ENCODE results near the gene DUSP1.

Gene DUSP1

DNA sequence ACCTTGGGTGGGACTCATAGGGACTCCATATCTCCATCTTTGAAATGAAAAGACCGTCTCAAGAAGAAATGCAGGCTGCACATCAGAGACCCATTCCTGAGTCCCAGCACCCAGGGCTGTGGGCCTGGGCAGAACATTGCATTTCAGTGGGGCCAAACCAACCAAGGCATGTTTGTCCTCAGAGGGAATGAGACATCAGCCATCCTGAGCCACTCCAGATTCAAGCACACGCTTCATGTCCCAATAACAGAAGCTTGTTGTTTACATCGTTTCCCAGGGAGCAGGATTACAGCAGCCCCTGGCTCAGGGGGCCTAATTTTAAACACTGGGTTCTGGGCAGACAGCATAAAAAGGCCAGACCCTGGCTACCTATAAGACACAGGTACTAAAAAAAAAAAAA lies 24.3 kb downstream of the DUSP1 start:
- FAIRE-seq: no peak
- DNase-seq (ENCODE audit: insufficient read length, low spot score): no peak

DNA sequence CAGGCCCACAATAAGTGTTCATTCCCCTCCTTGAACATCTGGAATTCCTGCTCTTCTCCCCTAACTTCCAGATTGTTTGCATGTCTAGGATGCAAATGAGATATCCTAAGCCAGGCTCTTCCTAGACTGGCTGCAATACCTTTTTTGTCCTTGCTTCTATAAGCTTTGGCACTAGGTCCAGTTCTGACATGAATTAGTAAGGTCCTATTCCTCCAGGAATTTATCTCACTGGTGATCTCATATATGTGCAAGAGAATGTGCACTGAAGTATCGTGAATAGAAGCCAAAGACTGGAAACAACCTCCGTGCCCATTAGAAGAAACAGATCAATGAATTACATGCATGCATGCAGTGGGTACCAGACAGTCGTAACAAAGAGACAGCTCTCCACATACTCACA lies 25.2 kb downstream of the DUSP1 start:
- FAIRE-seq (no peak), DNase-seq (ENCODE audit: insufficient read length, low spot score) (no peak)

DNA sequence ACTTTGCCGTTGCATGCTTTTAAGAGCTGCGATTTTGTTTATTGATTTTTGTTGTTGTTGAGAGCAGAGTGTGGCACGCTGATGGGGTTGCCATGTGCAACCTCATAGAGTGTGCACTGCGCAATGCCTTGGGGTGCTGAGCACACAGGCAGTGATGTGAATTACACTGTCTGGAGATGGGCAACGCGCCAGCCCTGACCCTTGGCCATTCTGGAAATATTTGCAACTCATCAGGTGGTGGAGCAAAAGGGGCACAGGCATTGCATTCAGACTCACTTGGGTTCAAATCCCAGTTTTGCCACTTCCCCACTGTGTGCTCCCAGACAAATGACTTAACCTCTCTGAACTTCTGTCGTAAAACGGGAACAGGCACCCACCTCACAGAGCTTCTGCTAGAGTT lies 25.6 kb downstream of the DUSP1 start:
- DNase-seq (ENCODE audit: insufficient read length, low spot score) (no peak), FAIRE-seq (no peak)

GRCh38 chr5:172744123-172745104 lies 26.6 kb downstream of the DUSP1 start:
- FAIRE-seq (no peak), DNase-seq (ENCODE audit: insufficient read length, low spot score) (no peak)

DNA sequence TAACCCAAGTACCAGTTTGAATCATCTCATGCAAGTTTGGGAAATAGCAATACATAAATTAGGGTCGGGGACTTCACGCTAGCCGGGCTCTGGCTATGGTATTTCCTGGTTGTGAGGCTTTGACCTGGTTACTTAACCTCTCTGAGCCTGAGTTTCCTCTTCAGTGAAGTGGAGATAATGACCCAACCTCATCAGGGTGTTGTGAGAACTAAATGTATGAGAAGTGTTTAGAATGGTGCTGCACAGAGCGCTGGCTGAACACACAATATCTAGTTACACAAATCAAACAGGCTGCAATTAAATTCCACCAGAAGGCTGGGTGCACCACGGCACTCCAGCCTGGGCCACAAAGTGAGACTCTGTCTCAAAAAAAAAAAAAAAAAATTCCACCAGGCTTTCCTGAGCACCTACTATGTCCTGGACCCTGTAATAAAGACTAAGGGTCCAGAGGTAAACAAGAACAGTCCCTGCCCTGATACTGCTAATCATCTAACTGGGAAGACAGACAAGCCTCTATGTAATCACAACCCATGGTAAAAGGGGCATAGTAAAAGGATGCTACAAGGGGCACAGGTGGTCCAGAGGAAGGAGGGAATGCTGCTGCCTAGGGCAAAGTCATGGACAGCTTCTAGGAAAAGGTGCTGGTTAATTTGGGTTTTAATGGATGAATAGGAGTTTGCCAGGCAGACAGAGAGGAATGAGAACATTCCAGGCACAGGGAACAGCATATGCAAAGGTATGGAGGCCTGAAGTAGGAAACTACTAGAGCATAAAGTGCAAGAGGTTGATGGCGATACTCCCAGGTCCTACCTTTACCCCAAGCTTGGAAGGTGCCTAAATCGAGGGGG lies 27.7 kb downstream of the DUSP1 start:
- FAIRE-seq (no peak), DNase-seq (ENCODE audit: insufficient read length, low spot score) (no peak)

DNA sequence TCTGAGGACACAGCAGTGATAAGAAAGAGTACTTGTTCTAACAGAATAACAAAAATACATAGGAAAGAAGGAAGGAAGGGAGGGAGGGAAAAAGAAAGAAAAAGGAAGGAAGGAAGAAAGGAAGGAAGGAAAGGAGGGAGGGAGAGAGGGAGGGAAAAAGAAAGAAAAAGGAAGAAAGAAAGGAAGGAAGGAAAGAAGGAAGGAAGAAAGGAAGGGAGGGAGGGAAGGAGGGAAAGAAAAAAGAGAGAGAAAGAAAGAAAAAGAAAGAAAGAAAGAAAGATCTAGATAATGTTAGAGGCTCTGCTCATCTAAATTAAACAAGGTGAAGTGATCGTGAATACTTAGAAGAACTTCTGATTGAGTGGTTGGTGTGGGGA lies 29.8 kb downstream of the DUSP1 start:
- FAIRE-seq (no peak), DNase-seq (ENCODE audit: insufficient read length, low spot score) (no peak)

- DNase-seq (ENCODE audit: insufficient read length, low spot score) (no peak), FAIRE-seq (no peak)
These were observed 30.4 kb downstream of the DUSP1 start for GRCh38 chr5:172740428-172741205.

- DNase-seq (ENCODE audit: insufficient read length, low spot score) (no peak), FAIRE-seq (no peak)
These were observed 31.6 kb downstream of the DUSP1 start for GRCh38 chr5:172739375-172739774.

DNA sequence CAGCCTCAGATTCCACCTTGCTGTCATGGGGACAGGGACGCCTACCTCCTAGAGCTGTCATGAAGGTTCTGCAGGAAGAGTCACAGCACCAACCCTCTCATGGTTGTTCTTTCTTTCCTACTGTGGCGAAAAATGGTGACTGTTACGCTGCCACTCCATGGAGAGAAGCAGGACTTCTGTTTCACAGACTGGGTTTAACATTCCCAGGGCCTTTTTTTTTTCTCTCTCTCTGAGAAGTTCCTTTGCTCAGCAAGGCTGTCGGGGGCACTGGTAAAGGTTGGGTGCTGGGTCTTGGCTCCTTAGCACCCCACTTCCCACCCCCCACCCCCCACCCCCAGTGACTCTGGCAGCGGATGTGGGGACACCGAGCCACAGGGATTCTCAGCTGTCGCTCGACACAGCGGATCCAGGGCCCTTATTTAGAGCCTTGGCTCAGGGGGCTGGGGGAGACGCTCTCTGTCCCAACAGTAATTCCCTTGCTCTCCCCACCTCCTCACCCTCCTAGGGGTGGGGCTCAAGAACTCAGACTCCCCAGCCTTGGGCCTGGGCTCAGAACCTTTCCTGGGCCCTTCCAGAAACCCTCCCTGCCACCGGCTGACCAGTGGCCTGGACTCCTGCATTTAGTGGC lies 34.4 kb downstream of the DUSP1 start:
- FAIRE-seq (no peak), DNase-seq (ENCODE audit: insufficient read length, low spot score) (no peak)

DNA sequence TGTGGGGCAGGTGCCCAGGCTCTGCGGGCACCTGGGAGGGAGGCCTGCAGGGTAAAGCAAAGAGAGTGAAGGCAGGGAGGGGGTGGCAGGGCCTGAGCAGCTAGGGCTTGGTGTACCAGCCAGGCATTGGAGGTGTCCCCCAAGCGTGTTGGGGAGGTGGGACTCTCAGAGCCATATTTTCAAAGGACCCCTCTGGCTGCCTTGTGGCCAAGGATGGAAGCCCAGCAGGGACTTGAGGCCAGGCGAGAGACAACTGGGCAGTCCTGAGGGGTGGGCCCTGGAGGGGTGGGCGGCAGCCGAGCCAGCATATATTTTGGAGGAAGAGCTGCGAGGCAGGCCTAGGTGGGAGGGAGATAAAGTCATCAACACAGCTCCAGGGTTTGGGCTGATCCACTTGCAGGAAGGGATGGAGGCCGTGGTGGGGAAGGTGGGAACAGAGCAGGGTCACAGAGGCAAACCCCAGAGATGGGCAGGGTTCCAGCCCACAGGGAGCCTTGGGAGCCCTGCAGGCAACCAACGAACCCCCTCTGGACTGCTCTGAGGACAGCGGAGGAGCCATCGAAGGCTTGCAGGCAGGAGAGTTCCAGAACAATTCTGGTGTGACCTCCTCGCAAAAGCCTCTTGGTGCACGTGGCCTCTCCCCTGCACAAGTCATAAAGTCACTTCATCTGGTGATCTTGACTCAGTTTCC lies 35.7 kb downstream of the DUSP1 start:
- no peak for FAIRE-seq
- no peak for DNase-seq (ENCODE audit: insufficient read length, low spot score)

DNA sequence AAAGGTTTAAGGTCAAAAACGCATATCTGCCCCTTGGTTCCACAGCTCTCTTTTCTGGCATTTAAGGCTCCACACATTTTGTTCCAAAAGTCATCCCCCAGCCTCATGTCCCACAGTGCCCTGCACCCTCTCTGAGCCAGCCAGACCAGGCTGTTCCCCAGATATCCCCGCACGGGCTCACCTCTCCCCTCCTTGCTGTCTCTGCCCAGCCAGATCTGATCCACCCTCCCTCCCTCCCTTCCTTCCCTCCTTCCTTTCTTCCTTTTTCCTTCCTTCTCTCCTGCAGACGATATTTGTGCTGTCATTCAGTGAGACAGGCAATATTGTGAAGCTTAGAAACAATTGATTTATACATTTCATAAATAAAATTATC lies 37.0 kb downstream of the DUSP1 start:
- no peak for FAIRE-seq
- DNase-seq (ENCODE audit: insufficient read length, low spot score): no peak

GRCh38 chr5:172733131-172733973 lies 37.6 kb downstream of the DUSP1 start:
- DNase-seq (ENCODE audit: insufficient read length, low spot score): no peak
- FAIRE-seq: no peak

GRCh38 chr5:172732201-172732865 lies 38.7 kb downstream of the DUSP1 start:
- DNase-seq (ENCODE audit: insufficient read length, low spot score) (no peak), FAIRE-seq (no peak)

DNA sequence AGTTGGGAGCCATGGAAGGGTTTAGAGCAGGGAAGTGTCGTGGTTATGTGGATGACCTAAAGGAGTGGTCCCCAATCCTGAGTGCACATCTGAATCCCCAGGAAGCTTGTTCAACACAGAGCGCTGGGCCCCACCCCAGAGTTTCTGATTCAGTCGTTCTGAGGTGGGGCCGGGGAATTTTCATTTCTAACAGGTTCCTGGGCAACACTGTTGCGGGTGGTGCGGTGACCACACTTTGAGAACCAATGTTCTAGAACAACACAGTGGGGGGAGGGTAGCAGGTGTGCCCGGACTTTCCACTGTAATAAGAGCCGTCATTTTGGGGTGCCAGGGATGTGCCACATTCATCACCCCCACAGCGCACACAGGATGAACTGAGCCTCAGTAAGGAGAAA lies 39.3 kb downstream of the DUSP1 start:
- DNase-seq (ENCODE audit: insufficient read length, low spot score) (no peak), FAIRE-seq (no peak)

GRCh38 chr5:172730981-172731679 lies 39.9 kb downstream of the DUSP1 start:
- no peak for FAIRE-seq
- no peak for DNase-seq (ENCODE audit: insufficient read length, low spot score)

DNA sequence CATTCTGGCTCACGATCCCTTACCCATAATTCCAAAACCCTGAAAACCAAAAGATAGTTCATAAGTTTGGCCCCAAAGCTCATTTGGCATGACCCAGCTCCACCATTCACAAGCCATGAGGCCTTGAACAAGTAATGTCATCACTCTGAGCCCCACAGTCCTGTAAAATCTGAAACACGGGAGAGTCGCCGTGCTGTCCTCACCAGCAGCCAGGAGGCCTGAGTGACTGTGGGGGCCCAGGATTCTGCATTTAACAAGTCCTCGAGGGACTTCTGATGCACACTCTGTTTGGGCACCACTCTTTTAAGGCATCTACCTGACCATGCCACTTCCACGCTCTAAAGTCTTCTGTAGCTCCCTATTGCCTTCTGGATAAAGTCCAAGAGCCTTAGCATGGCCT lies 40.8 kb downstream of the DUSP1 start:
- no peak for FAIRE-seq
- no peak for DNase-seq (ENCODE audit: insufficient read length, low spot score)

DNA sequence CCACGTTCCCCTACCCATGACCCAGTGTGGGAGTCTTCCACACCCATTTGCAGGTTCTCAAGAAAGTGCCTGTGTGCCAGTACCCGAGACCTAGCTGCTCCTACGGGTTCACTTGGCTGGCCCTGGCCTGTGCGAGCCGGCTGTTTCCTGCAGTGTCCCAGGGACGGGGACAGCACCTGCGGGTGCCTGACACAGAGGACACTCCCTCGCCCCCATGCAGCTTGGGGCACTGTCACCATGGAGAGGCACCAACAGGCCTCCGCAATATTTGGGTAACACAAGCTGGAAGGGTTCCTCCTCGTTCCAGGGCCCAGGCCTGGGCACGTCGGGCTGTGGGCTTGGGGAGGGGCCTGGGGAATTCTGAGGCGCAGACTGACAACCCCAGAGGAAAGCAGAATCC lies 41.4 kb downstream of the DUSP1 start:
- DNase-seq (ENCODE audit: insufficient read length, low spot score) (no peak), FAIRE-seq (no peak)
